Lung (tissue), 12 donors: ENCODE data around the gene METTL24. TPM values are rescaled to one million over a fixed set of nuclear protein-coding genes. Genes with fewer than 3 reads are reported as not detected.

Experiments
- ATAC-seq: fragments of 200-7000 bp; cut with Tn5 transposase; one replicate; pipeline ENCODE4 v1.9.1; 2020; ENCODE audit warnings: moderate number of reproducible peaks; ENCODE audit not compliant: insufficient read depth, low FRiP score
- DNase-seq, 3 donors: peaks; one replicate each; pipeline ENCODE4 v3.0.0-alpha.2; 2013 to 2017
- H3K27ac ChIP-seq, 2 donors: one replicate each; pipeline ENCODE4 v1.5.1; 2013; ENCODE audit warnings: mild to moderate bottlenecking in 2 of 2, moderate library complexity in 2 of 2, control low read depth in 1 of 2, inconsistent platforms in 1 of 2, low read depth in 1 of 2, low read length in 1 of 2
- H3K27me3 ChIP-seq, 3 donors: one replicate each; pipeline ENCODE4 v1.5.1; 2013; ENCODE audit warnings: low read length in 2 of 3; ENCODE audit not compliant: control insufficient read depth in 3 of 3, insufficient read depth in 3 of 3
- H3K36me3 ChIP-seq, 4 donors: one replicate each; pipeline ENCODE4 v1.5.1; 2013; ENCODE audit warnings: low read length in 4 of 4, mild to moderate bottlenecking in 1 of 4, moderate library complexity in 1 of 4; ENCODE audit not compliant: control insufficient read depth in 4 of 4, insufficient read depth in 4 of 4
- H3K4me1 ChIP-seq, 5 donors: one replicate each; pipeline ENCODE4 v1.5.1; 2013; ENCODE audit warnings: low read length in 5 of 5, mild to moderate bottlenecking in 2 of 5, moderate library complexity in 1 of 5; ENCODE audit not compliant: control insufficient read depth in 5 of 5, insufficient read depth in 5 of 5
- H3K4me3 ChIP-seq: one replicate; pipeline ENCODE4 v1.5.1; 2013; ENCODE audit warnings: mild to moderate bottlenecking, control low read depth, moderate library complexity
- H3K9ac ChIP-seq, 2 donors: one replicate each; pipeline ENCODE4 v1.5.1; 2013; ENCODE audit warnings: low read length in 2 of 2, control low read depth in 1 of 2; ENCODE audit not compliant: insufficient read depth in 1 of 2
- H3K9me3 ChIP-seq, 4 donors: one replicate each; pipeline ENCODE4 v1.5.1; 2013; ENCODE audit warnings: low read length in 3 of 4, mild to moderate bottlenecking in 1 of 4, moderate library complexity in 1 of 4; ENCODE audit not compliant: control insufficient read depth in 4 of 4, insufficient read depth in 3 of 4
- WGBS, 2 donors: extraction: QIAGEN DNeasy Blood & Tissue Kit; methylation state at CpG; one replicate each; pipeline ENCODE4 v1.1.7; 2013; 5-methylcytosine and 5-hydroxymethylcytosine counted together
- polyA plus RNA-seq, 2 donors: library from polyadenylated mRNA; stranded (reverse); fragments of 200-250 nt; gene quantifications; one replicate each; pipeline ENCODE4 v1.2.1, GENCODE V29; 2013
- total RNA-seq, 2 donors: library from RNA; depleted of rRNA in 1 of 2; stranded (reverse); fragments of >200 nt in 1 of 2; gene quantifications; one replicate each; pipeline ENCODE4 v1.2.1, GENCODE V29; 2014 to 2021
- TF ChIP-seq, protein P1 (sequence below): IDR thresholded peaks from 2 replicates; pipeline ENCODE4 v1.5.1; 2012; ENCODE audit warnings: mild to moderate bottlenecking; ENCODE audit errors: control extremely low read depth, extremely low read depth
- donor health status: control.
- donor health status: control.
- donor health status: Bipolar disorder and iron deficiency.
- donor health status: healthy.
- donor health status: DM: yes; HTN: yes; CAD: no.

Gene METTL24
- total and polyA plus RNA-seq, 4 donors: 0.73 to 3.7 (median 2.0) TPM; not detected in 1

DNA sequence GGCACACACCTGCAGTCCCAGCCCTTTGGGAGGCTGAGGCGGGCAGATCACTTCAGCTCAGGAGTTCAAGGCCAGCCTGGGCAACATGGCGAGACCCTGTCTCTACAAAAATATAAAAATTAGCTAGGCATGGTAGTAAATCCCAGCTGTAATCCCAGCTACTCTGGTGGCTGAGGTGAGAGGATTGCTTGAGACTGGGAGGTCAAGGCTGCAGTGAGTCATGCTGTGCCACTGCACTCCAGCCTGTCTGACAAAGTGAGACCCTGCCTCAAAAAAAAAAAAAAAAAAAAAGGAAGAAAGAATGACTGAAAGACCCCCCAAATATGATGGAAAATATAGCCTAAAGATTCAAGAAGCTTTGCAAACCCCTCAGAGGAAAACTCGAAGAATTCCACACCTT, 26.8 kb downstream of the METTL24 start:
- peaks cover 0 to 56% (median 27%) of the 10 kb centered on the region in 5 donors for H3K4me1 ChIP-seq
- H3K27ac ChIP-seq: no peak overlapping the region

DNA sequence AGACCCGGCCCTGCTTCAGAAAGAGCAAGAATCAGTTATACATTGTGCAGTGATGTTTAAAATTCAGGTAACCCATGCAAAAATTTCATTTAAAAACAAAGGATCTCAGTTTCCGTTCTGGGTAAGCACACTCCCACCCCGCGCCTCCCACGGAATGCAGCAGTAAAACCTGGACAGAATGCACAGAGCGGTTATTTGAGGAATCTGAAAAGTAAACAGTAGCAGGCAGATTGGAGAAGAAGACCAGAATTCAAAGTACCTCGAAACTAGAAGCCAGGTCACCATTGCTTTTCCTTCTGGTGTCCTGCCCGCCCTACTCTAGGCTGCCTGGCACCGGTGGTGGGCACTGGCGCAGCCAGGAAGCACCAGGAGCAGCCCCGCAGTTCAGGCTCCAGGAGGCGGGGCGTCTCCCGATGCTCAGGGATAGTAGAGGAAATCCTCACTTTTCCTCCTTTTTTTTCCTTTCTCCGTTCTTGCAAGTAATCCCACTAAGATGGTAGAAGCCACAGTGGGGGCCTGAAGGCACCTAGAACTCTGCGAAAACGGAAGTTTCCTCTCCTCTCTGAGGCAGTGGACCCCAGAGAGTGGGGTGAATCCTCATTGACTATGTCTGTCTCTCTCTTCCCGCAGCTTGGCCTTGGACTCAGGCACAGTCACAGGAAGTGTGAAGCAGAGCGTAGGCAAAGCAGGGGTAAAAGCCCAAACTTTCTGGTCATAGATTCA, 28.3 kb downstream of the METTL24 start:
- TF ChIP-seq, protein P1, sequence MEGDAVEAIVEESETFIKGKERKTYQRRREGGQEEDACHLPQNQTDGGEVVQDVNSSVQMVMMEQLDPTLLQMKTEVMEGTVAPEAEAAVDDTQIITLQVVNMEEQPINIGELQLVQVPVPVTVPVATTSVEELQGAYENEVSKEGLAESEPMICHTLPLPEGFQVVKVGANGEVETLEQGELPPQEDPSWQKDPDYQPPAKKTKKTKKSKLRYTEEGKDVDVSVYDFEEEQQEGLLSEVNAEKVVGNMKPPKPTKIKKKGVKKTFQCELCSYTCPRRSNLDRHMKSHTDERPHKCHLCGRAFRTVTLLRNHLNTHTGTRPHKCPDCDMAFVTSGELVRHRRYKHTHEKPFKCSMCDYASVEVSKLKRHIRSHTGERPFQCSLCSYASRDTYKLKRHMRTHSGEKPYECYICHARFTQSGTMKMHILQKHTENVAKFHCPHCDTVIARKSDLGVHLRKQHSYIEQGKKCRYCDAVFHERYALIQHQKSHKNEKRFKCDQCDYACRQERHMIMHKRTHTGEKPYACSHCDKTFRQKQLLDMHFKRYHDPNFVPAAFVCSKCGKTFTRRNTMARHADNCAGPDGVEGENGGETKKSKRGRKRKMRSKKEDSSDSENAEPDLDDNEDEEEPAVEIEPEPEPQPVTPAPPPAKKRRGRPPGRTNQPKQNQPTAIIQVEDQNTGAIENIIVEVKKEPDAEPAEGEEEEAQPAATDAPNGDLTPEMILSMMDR: no peak
- H3K9me3 ChIP-seq: no peaks in the 10 kb centered on the region
- H3K4me3 ChIP-seq: no peak overlapping the region
- 42 to 78% methylated on average over 19 of the region's 19 CpGs for WGBS, 2 donors
- peaks cover 3 to 71% (median 36%) of the 10 kb centered on the region in 5 donors for H3K4me1 ChIP-seq
- no peaks in the 10 kb centered on the region for H3K36me3 ChIP-seq
- H3K9ac ChIP-seq: no peak overlapping the region
- H3K27me3 ChIP-seq: no peaks in the 10 kb centered on the region
- peak; percentile 10 for ATAC-seq
- peak; percentile 59 to 74 (median 66) for DNase-seq
- H3K27ac ChIP-seq: peak overlapping the region in 1 of 2 donors; percentile 32

More for the DNA sequence above, 26.8 kb downstream of the METTL24 start:
- Histone ChIP-seq H3K9ac (no peak overlapping the region), H3K36me3 (no peaks in the 10 kb centered on the region), H3K4me3 (no peak overlapping the region), H3K9me3 (no peaks in the 10 kb centered on the region), H3K27me3 (no peaks in the 10 kb centered on the region)
- DNase-seq (no peak), ATAC-seq (no peak)
- TF ChIP-seq, protein P1: no peak
- 94 to 97% methylated on average over 3 of the region's 3 CpGs for WGBS, 2 donors

GRCh38 chr6:110329348-110329713, 28.8 kb downstream of the METTL24 start:
- Histone ChIP-seq H3K36me3 (no peaks in the 10 kb centered on the region), H3K4me3 (no peak overlapping the region), H3K9me3 (no peaks in the 10 kb centered on the region), H3K27me3 (no peaks in the 10 kb centered on the region), H3K4me1 (peaks cover 3 to 76% (median 41%) of the 10 kb centered on the region in 5 donors), H3K9ac (no peak overlapping the region), H3K27ac (no peak overlapping the region)
- DNase-seq: peak; percentile 58 to 79 (median 65)
- TF ChIP-seq, protein P1: no peak
- 34 to 55% methylated on average over 7 of the region's 7 CpGs for WGBS, 2 donors
- no peak for ATAC-seq
